ENCODE results near the gene RNF126.

- TF ChIP-seq, protein P1, sequence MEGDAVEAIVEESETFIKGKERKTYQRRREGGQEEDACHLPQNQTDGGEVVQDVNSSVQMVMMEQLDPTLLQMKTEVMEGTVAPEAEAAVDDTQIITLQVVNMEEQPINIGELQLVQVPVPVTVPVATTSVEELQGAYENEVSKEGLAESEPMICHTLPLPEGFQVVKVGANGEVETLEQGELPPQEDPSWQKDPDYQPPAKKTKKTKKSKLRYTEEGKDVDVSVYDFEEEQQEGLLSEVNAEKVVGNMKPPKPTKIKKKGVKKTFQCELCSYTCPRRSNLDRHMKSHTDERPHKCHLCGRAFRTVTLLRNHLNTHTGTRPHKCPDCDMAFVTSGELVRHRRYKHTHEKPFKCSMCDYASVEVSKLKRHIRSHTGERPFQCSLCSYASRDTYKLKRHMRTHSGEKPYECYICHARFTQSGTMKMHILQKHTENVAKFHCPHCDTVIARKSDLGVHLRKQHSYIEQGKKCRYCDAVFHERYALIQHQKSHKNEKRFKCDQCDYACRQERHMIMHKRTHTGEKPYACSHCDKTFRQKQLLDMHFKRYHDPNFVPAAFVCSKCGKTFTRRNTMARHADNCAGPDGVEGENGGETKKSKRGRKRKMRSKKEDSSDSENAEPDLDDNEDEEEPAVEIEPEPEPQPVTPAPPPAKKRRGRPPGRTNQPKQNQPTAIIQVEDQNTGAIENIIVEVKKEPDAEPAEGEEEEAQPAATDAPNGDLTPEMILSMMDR (conservative IDR thresholded peaks at IDR 0.05) = no peak
- no peak for TF ChIP-seq ZFX (IDR thresholded peaks at IDR 0.05)
Observed at GRCh38 chr19:620166-620862, 42.7 kb downstream of the RNF126 start.

All from C4-2B (cell line).